Anterior cingulate cortex (tissue), 58 donors: ENCODE measurements around the gene SCO2.

Experiments
- DNase-seq, 58 donors: peaks; one replicate each; lab custom pipeline; 2025; lab: John Stamatoyannopoulos, UW

SCO2 gene

GRCh38 chr22:50483556-50483955, 41.8 kb downstream of the SCO2 start:
- DNase-seq: no peak

- no peak for DNase-seq
These were observed 42.3 kb downstream of the SCO2 start for GRCh38 chr22:50483106-50483505.

GRCh38 chr22:50482107-50483074, 43.0 kb downstream of the SCO2 start:
- DNase-seq: no peak

DNA sequence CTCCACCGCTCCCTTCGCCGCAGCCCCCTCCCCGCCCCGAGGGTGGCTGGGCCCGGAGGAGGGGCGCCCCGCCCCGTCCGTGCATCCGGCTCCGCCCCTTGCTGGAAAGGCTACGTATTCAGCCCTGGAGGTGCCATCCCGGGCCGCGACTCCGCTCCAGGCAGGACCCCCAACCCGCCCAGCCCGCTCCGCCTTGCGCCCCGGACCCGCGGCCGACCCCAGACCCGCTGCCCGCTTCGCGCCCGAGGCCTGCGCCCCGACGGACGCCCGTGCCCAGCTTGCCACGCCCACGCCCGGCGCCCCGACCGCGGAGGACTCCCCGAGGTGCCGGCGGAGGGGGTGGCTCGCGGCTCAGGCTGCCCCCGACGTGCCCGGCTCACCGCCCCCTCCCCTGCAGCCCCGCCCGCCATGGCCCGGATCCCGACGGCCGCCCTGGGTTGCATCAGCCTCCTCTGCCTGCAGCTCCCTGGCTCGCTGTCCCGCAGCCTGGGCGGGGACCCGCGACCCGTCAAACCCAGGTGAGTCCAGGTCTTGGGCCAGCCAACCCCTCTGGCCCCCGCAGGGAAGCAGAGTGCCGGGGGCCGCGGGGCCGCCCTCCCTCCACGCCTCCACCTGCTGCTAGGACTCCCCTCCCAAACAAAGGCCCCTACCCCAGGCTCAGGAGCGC, 43.8 kb downstream of the SCO2 start, which contains the start of gene ADM2:
TSS of gene ADM2 (plus strand) at position 104 of the 667 bp plus-strand sequence. CDS start at position 409, 305 bp downstream.
- DNase-seq: no peak

- no peak for DNase-seq
These were observed 44.4 kb downstream of the SCO2 start for GRCh38 chr22:50481045-50481439.

- DNase-seq: no peak
These were observed 45.7 kb downstream of the SCO2 start for GRCh38 chr22:50479721-50480120.

- no peak for DNase-seq
These were observed 47.5 kb downstream of the SCO2 start for GRCh38 chr22:50477923-50478322.

- DNase-seq: no peak
These were observed 48.5 kb downstream of the SCO2 start for GRCh38 chr22:50476868-50477267.

DNA sequence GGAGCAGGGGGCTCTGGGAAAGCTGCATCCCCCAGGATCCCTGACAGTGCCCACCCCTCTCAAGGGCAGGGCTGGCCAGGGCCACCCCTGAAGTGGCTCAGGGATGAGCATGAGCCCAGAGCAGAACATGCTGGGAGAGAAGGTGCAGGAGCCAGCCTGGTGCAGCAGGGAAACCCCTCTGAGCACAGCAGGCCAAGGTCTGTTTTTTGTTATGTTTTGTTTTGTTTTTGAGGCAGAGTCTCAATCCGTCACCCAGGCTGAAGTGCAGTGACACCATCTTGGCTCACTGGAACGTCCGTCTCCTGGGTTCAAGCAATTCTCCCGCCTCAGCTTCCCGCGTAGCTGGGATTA, 49.8 kb downstream of the SCO2 start:
- DNase-seq: no peak

GRCh38 chr22:50474710-50475651, 50.4 kb downstream of the SCO2 start, which contains the start of gene SBF1:
Gene SBF1, minus strand, starts transcription at chr22:50475035. Its CDS starts 195 bp downstream, at chr22:50474840.
- DNase-seq: peak; percentile 10 to 94 (median 86)

DNA sequence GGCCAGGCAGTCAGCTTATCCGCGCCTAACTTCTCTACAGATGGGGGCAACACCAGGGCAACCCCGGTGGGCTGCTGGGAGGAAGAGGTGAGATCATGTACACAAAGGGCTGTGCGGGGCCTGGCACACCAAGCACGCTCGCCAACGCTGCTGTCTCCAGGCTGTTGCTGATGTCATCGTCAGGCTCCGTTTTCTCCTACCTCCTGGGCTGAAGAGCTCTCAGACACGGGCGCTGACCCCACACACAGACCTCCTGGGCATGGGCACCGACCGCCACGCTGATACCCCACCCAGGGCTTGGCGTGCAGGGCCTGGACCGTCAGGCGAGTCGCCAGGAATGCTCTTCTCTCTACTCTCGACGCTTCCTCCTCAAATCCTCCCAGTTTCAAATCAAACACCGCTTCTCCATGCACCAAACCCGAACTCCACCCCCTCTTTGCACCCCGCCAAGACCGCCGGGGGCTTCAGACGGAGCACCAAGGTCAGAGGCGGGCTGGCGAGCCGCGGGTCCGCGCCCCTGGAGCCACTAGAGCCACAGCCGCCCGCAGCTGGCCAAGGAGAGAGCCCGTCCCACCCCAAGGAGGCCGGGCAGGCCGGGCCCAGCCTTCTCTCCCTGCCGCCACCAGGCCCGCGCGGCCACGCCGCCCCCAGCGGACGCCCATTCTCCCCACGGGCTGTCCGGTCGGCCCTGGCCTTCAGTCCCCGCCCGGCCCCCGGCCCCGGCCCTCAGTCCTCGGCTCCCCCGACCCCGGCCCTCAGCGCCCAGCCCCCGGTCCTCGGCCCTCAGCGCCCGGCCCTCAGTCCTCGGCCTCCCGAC, 51.3 kb downstream of the SCO2 start:
- peak in 16 of 58 donors; percentile 19 to 44 (median 25) for DNase-seq
